IPS-18c (cell line): Measurements from ENCODE around the gene ALDH1A2.
"Not testable (repeated sequence)": the region's sequence is repeated elsewhere in the genome, so short reads cannot be mapped to it uniquely, and the experiment has no call there.

Experiments used
- H3K4me3 ChIP-seq: 2 replicates; pipeline ENCODE4 v1.7.0; 2013; ENCODE audit warnings: low read depth, mild to moderate bottlenecking, low read length, moderate library complexity; ENCODE audit not compliant: insufficient read depth
- H3K9me3 ChIP-seq: one replicate; pipeline ENCODE4 v1.6.1; 2013; ENCODE audit warnings: mild to moderate bottlenecking, low read length, moderate library complexity; ENCODE audit not compliant: control insufficient read depth, insufficient read depth

ALDH1A2 gene

DNA sequence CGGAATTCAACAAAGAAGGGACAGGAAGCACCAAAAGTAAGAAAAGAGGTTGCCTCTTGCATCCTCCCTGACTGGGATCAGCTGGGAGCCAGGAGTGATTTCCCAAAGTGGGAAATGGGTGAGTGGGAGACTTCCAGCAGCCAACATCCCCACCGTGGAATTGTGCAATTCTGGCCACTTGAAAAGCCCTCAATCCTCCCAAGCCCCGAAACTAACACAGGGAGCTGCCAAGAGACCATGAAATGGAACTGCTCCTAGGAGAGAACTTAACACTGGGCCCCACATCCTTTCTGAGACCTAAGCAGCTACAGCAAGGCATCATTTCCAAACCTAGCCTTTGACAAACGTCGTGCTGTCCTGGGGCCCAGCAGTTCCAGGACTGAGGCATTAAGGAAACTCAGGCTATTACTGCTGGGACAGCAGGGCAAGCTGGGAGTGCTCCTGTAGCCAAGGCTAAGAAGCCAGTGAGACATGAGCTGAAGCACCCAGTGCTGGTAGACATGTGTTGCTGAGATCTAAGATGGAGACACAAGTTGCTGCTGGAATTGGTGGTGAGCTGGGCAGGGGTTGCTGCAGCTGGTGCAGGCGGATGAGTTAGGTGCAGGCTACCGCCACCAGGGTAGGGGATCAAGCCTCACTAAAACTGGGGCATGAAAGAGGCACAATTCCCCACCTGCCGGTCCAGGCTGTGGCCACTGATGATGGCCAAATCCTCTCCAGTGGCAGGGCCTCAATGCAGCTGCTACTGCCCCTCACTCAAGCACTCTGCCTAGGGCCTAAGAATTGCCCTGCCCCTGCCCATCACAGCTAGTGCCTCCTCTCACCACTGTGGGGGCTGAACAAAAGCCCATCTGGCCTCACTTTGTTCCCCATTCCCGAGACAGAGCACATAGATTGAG is 43.9 kb downstream of the ALDH1A2 start:
- Histone ChIP-seq H3K9me3 (no peaks in the 10 kb centered on the region), H3K4me3 (no peak overlapping the region)

DNA sequence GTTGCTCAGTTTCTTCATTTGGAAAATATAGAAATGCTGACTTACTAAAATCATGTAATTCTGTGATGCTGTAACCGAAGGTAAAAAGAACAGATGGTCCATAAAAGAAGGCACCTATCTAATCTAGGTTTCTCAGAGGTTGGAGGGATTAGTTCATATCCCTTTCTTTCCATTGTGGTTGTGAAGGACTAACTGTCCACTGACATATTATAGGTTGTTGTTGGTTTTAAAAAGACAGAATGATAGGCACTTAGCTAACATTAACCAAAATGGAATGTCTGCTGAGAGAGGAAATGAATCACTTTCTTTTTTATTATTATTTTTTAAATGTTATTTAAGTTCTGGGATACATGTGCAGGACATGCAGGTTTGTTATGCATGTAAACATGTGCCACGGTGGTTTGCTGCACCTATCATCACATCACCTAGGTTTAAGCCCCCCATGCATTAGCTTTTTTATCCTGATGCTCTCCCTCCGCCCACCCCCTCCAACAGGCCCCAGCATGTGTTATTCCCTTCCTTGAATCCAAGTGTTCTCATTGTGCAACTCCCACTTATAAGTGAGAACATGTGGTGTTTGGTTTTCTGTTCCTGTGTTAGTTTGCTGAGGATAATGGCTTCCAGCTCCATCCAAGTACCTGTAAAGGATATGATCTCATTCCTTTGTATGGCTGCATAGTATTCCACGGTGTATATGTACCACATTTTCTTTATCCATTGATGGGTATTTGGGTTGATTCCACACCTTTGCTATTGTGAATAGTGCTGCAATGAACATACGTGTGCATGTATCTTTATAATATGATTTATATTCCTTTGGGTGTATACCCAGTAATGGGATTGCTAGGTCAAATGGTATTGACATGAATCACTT is 45.8 kb downstream of the ALDH1A2 start:
- no peak overlapping the region for H3K4me3 ChIP-seq

DNA sequence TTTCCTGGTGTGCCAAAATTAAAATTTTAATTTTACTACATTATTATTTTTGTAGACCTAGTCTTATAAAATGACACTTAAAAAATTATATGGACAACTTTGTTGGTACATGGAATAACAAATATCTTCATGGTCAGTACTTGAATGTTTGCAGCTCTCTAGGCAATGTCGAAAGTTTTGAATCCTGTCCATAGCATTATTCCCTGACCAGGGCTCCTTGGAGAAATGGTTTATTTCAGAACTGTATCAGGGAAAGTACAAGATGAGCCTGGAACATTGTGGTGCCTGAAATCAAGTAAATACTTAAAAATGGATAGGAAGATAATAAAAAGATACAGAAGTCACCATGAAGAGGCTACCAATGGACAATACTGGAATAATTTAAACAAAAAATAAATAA is 47.6 kb downstream of the ALDH1A2 start:
- no peaks in the 10 kb centered on the region for H3K9me3 ChIP-seq
- H3K4me3 ChIP-seq, result no peak overlapping the region

More for the DNA sequence above, 45.8 kb downstream of the ALDH1A2 start:
- H3K9me3 ChIP-seq, result no peaks in the 10 kb centered on the region

DNA sequence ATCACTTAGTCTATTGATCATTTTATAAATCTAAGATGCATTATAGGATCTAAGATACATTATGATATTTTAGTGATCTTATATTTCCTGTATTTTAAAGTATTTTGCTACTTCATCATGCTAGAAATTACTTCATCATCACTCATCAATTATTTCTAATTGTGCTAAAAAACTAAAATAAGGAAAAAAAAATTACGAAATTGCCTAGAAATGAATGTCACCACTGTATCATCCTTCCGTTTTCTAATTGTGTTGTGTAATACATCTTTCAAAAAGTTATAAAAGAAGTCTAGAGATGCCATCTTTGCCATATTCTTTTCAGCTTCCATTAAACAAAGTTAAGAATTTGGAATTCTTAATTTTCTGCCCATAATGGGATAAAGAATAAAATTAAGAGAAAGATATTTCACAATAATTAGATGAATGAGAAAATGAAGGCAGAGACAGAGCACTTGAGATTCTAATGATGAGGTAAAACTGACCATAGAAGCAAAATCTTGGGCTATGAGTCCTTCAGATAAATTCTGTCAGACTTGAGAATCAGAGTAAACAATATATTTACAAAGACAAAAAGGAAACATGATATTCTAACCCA is 48.8 kb downstream of the ALDH1A2 start:
- Histone ChIP-seq H3K4me3 (no peak overlapping the region), H3K9me3 (no peaks in the 10 kb centered on the region)

DNA sequence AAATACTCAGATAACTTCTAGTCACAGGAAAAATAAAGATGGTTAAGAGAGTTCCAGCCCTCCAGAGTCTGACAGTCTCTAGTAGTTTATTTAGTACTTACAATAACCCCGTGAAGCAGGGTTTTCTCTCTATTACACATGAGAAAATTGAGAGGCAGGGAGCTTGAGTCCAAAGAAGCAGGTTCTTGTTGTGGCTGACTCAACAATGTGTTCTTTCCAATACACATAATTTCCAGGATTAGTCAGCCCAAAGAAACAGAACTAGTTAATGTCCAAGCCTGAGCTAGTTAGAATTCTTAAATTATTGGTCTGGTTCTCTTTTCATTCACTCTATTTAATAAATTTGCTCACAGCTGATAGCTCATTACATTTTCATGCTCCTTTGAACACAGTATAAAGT is 49.9 kb downstream of the ALDH1A2 start:
- Histone ChIP-seq H3K9me3 (no peaks in the 10 kb centered on the region), H3K4me3 (no peak overlapping the region)

DNA sequence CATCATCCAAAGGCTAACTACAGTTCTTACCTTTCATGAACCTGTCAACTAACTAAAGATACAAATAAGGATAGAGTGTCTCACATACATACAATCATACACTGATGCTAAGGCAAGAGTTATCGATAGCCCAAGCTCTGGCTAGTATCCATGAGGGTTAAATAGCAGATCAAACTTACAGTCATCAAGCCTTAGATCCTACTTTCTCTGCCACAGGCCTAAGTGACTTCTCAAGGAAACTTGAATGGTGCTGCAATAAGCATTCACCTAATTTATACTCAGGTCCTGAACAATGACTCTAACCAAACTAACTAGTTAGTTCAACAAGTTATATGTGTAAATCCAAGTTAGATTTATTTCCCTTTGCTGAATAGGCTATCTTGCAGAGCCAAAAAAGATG is 51.0 kb downstream of the ALDH1A2 start:
- no peaks in the 10 kb centered on the region for H3K9me3 ChIP-seq
- H3K4me3 ChIP-seq, result no peak overlapping the region

DNA sequence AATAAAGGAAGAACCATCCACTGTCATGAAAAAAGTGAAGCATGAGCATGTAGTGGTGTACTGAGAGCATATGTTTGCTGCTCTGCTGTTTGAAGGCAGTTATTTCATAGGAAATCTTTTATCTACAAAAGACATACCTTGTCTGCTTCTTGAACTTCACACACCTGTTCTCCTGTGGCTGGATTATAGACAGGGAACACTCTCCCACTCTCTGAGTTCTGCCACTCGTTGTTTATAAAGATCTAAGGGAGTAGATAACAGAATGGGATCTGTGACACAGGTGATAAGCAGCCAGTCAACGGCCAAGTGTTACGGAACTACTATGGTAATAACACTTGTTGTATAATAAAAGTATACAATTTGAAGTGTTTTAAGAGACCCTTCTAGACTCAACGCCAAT is 51.5 kb downstream of the ALDH1A2 start:
- H3K9me3 ChIP-seq, result no peaks in the 10 kb centered on the region
- H3K4me3 ChIP-seq, result no peak overlapping the region

DNA sequence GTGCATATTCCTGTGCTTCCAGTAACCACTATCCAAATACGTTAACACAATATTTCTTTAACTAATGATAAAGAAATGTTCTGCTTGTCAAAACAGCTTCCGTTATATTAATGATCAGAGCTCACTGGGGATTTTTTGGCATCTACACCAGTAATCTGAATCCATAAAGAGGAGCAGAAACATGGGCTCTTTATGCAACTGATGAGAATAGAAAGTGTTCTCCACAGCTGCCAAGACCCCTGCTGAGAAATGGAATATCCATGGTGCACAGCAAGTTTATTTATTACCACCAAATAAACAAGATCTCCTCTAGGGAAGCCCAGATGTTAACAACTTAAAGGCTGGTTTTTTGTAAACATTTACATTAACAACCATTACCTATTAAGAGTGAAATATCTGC is 54.5 kb downstream of the ALDH1A2 start:
- Histone ChIP-seq H3K9me3 (no peaks in the 10 kb centered on the region), H3K4me3 (no peak overlapping the region)

DNA sequence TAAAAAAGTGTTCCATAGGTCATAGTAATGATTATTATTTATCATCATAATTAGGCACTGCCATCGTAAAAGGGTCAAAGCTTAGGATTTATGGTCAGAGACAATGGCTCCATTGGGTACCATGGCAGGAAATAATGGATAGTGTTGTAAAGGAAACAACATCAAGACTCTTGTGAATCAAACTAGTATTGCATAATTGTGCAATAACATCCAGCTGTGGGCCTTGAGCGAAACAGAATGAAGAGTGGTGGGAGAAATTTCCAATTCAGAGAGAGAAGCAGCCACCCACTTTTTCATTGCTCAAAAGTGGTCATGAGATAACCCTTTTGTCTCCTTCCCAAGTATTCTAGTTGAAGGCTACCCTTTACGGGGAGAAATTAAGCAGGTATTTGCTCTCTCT is 61.7 kb downstream of the ALDH1A2 start:
- H3K9me3 ChIP-seq, result peaks cover 2% of the 10 kb centered on the region
- no peak overlapping the region for H3K4me3 ChIP-seq

DNA sequence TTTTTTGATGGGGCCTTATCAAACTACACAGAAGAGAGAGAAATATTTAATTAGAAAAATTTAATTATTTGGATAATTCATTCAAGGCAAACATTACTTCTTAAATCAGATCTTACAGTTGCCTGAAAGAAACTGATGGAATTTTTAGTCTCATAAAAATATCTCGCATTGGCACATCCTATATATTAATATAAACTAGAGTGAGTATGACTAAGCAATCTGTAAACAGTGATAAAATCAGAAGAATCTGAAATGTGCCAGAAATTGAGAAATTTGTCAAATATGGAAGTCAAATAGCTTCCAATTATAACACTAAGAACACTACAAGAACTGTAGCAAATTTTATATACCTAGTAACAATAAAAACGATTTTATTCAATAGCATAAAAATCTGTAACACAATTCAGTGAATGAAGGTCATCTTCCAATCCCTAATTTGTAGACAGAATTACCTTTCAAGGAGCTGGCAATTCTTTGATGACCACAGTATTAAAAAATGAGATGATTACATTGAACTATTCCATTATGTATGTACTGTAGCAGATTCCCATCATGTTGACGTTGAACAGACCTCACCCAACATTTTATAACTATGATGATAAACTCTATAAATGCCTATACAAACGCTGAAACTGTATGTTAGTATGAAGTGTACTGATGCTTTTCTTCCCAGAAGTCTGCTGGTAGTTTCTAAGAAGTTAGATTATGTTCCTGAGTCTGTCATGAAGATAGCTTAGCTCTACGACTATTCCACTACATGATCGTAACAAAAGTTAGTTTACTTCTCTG is 63.0 kb downstream of the ALDH1A2 start:
- H3K4me3 ChIP-seq, result no peak overlapping the region

DNA sequence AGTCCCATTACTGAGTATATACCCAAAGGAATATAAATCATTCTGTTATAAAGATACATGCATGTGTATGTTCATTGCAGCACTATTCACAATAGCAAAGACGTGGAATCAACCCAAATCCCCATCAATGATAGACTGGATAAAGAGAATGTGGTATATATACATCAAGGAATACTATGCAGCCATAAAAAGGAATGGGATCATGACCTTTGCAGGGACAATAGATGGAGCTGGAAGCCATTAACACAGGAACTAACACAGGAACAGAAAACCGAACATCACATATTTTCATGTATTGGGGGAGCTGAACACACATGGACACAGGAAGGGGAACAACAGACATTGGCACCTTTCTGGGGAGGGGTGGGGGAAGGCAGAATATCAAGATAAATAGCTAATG is 65.8 kb downstream of the ALDH1A2 start:
- H3K4me3 ChIP-seq, H3K9me3 ChIP-seq: not testable (repeated sequence)

More for the DNA sequence above, 63.0 kb downstream of the ALDH1A2 start:
- peaks cover 2% of the 10 kb centered on the region for H3K9me3 ChIP-seq

DNA sequence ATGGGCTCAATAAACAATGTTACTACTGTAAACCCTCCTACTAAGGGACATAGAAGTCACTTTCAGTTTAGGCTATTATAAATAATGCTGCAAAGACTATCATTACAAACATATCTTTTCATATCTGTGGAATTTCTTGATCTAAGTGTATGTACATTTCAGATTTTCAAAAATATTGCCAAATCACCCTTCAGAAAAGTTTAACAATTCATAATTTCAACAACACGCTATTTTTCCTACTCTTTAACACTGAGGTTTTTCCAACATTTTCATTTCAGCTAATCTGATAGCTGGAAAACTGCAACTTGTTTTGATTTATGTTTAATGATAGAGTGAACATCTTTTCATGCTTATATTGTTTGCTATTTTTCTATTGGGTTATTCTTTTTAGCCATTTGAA is 69.0 kb downstream of the ALDH1A2 start:
- no peak overlapping the region for H3K4me3 ChIP-seq
- peaks cover 2% of the 10 kb centered on the region for H3K9me3 ChIP-seq

DNA sequence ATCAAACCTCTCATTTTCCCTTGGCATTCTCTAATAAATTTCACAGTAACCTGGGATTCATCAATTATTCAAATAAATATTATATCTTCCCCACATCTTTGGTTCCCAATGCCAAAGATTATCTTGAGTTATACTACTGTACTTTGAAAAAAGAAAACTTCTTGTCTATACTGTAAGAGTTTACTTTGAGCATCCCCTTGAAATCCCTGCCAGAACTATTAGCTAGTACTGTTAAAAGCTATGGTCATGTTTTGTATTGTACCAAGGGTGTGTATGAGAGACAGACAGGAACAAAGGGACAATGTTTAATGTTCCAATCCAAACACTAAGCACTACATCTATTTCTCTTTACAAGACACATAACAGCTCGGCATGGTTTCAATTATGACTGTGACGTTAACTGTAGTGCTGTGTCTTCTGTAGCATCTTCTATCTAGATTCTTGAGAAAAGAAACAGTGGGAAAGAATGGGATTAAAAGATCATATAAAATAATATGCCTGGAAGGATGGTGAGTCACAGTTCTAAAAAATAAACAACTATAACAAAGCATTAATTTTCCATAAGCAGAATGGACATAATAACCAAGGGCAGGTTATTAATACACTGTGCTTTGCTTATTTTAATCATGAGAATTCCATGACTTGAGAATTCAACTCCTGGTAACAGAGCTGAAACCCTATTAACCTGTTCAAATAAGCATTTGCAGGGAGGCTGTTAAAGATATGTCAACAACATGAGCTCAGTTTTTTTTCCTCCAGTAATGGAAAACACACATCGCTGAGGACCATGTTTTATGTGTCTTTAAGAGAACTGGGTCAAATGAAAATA is 71.1 kb downstream of the ALDH1A2 start:
- Histone ChIP-seq H3K4me3 (no peak overlapping the region), H3K9me3 (no peaks in the 10 kb centered on the region)

DNA sequence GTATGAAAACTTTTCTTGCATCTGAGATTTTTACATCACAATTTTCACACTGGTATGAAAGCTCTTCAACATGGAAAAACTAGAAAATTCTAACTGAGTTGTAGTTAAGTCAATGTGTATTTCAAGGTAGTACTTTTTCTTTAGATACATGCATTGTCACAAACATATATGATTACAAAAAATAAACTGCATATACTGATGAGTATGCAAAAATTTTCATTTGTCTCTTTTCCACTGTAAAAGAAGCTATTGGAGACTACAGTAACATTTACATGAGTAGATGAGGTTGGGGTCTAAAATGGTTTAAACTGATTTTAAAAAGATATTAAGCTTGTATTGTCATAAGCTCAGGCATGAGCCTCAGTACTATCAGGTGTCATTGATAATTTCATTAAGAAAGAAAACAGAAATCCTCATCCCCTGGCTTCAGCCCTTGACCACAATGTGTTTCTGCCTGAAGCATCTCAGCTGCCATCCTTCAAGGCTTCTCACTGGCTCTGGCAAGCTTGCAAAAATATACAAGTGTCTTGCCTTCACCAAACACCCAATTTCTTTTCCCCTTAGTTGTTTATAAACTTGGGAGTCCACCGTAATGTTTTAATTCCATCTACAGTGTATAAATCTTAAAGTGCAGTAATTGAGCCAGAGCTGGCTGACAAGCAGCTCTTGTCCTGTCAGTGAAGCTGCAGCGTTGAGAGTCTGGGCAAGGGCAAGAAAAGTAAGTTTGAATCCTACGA is 71.9 kb downstream of the ALDH1A2 start:
- Histone ChIP-seq H3K4me3 (no peak overlapping the region), H3K9me3 (no peaks in the 10 kb centered on the region)

DNA sequence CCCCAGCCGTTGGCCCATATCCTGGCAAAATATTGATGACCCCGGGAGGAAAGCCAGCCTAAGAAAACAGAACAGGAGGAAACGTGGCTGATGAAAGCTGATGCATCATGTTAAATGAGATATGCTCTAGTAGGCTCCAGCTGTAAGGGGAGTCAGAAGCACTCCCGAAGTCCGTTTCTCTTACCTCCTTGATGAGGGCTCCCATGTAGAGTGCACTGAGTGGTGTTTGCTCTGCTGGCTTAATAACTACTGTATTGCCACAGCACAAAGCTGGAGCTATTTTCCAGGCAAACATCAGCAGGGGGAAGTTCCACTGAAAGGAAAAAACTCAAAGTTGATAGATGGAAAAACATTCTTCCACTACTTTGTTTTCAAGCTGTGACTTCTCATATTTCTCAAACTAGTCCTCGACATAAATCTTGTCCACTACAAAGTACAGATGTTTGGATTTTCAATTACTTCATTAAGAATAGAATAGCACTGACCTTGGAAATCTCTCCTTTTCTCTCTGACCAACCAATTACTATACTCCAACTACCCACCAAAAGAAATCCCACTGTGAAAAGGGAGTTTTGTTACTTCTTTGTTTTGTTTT is 72.7 kb downstream of the ALDH1A2 start:
- H3K9me3 ChIP-seq, result no peaks in the 10 kb centered on the region
- H3K4me3 ChIP-seq, result no peak overlapping the region
